ENCODE results near the gene PRKCZ. TPM values are rescaled to one million over a fixed set of nuclear protein-coding genes. Genes with fewer than 3 reads are reported as not detected.

The PRKCZ gene
- total RNA-seq, 1 experiment from 2014 or later: 36.0 TPM

DNA sequence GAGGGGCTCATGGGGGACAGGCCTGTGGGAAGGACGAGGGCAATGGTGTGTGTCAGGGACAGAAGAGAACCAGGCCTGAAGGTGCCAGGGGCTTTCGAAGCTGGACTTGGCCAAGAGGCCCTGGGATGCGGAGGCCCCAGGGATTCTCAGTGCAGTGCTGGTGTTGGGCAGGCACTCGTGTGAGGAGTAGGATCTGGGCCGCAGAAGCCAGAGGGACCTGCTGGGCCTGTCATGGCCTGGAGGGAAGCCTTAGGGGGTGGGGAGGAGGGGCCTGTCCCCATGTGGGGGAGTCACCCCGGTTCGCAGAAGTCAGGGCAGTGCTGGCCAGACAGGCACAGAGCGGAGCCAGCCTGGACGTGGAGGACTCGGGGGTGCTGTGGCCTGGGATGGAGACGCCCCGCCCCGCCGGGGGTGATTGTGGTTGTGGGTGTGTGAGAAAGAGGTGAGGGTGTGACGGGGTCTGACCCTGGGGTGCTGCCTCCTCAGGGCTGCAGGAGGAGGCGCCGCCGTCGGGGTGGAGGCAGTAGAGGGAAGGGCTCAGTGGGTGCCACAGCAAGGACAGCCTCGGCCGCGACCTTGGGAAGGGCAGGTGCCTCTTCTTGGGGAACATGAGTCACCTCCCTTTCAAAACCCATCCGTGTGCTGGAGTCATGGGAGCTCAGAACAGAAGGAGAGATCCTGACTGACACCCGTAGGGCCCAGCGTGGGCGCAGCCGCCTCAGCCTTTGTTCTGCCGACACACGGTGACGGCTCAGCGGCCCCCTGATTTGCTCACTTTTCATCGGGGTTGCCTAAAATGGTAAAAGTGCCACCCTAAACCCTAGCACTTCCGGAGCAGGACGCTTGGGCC is 110.5 kb downstream of the PRKCZ start:
- CTCF ChIA-PET: no interaction called here
- no peak overlapping the region for H2AFZ ChIP-seq
- H3K4me1 ChIP-seq (replicated peaks; ENCODE audit: insufficient read depth): no peaks in the 10 kb centered on the region
- no peak overlapping the region for H3K27ac ChIP-seq
- no peaks in the 10 kb centered on the region for H4K20me1 ChIP-seq (ENCODE audit: insufficient read depth)
- H3K9me3 ChIP-seq (ENCODE audit: insufficient read depth, low read depth): no peaks in the 10 kb centered on the region
- DNase-seq: no peak
- no peaks in the 10 kb centered on the region for H3K79me2 ChIP-seq (ENCODE audit: low read depth)
- H3K27me3 ChIP-seq (ENCODE audit: insufficient read depth, low read depth): no peaks in the 10 kb centered on the region
- intact Hi-C loops (cut with micrococcal nuclease; ENCODE audit: unreplicated experiment): no loop called here
- no TSS peak for BruUV-seq (replicated peaks)
- no peaks in the 10 kb centered on the region for H3F3A ChIP-seq (ENCODE audit: insufficient read depth, low read depth)
- H3K36me3 ChIP-seq (ENCODE audit: low read depth): no peaks in the 10 kb centered on the region
- POLR2A ChIA-PET (ENCODE audit: unreplicated experiment): no interaction called here
- no peaks in the 10 kb centered on the region for H3K9me2 ChIP-seq (ENCODE audit: insufficient read depth)
- no peak overlapping the region for H3K4me2 ChIP-seq
- TF ChIP-seq, protein P1, sequence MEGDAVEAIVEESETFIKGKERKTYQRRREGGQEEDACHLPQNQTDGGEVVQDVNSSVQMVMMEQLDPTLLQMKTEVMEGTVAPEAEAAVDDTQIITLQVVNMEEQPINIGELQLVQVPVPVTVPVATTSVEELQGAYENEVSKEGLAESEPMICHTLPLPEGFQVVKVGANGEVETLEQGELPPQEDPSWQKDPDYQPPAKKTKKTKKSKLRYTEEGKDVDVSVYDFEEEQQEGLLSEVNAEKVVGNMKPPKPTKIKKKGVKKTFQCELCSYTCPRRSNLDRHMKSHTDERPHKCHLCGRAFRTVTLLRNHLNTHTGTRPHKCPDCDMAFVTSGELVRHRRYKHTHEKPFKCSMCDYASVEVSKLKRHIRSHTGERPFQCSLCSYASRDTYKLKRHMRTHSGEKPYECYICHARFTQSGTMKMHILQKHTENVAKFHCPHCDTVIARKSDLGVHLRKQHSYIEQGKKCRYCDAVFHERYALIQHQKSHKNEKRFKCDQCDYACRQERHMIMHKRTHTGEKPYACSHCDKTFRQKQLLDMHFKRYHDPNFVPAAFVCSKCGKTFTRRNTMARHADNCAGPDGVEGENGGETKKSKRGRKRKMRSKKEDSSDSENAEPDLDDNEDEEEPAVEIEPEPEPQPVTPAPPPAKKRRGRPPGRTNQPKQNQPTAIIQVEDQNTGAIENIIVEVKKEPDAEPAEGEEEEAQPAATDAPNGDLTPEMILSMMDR (conservative IDR thresholded peaks at IDR 0.05): no peak
- no peak for TF ChIP-seq EZH2 (IDR thresholded peaks at IDR 0.05; ENCODE audit: low read depth)
- H3K4me3 ChIP-seq: no peak overlapping the region

DNA sequence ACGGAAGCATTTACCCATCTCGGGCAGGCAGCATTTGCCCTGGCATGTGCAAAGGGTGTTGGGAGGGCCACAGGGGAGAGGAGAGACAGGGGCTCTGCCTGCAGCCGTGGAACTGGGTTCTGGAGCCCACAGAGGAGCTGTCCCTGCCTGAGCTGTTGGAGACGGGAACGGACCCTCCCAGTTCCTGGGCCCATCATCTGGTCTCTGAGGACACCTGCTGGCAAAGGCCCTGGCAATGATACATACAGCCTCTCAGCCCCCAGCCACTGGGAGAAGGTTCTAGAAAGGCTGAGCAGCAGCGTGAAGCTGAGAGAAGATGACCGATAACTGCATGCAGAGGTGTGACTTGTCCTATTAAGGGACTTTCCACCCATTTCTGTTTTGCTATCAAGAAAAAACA is 113.0 kb downstream of the PRKCZ start:
- no peak overlapping the region for H2AFZ ChIP-seq
- H3K9me3 ChIP-seq (ENCODE audit: insufficient read depth, low read depth): no peaks in the 10 kb centered on the region
- ChIA-PET POLR2A (ENCODE audit: unreplicated experiment) (no interaction called here), CTCF (no interaction called here)
- no peaks in the 10 kb centered on the region for H3K36me3 ChIP-seq (ENCODE audit: low read depth)
- no peaks in the 10 kb centered on the region for H3F3A ChIP-seq (ENCODE audit: insufficient read depth, low read depth)
- H3K4me1 ChIP-seq (replicated peaks; ENCODE audit: insufficient read depth): no peaks in the 10 kb centered on the region
- H3K27me3 ChIP-seq (ENCODE audit: insufficient read depth, low read depth): no peaks in the 10 kb centered on the region
- no peak overlapping the region for H3K4me2 ChIP-seq
- no peak for TF ChIP-seq EZH2 (IDR thresholded peaks at IDR 0.05; ENCODE audit: low read depth)
- TF ChIP-seq, protein P1 (conservative IDR thresholded peaks at IDR 0.05): no peak
- H3K4me3 ChIP-seq: no peak overlapping the region
- H3K9me2 ChIP-seq (ENCODE audit: insufficient read depth): no peaks in the 10 kb centered on the region
- H4K20me1 ChIP-seq (ENCODE audit: insufficient read depth): no peaks in the 10 kb centered on the region
- no peaks in the 10 kb centered on the region for H3K79me2 ChIP-seq (ENCODE audit: low read depth)
- H3K27ac ChIP-seq: no peak overlapping the region
- intact Hi-C loops (cut with micrococcal nuclease; ENCODE audit: unreplicated experiment): no loop called here
- DNase-seq: no peak
- BruUV-seq (replicated peaks): no TSS peak

DNA sequence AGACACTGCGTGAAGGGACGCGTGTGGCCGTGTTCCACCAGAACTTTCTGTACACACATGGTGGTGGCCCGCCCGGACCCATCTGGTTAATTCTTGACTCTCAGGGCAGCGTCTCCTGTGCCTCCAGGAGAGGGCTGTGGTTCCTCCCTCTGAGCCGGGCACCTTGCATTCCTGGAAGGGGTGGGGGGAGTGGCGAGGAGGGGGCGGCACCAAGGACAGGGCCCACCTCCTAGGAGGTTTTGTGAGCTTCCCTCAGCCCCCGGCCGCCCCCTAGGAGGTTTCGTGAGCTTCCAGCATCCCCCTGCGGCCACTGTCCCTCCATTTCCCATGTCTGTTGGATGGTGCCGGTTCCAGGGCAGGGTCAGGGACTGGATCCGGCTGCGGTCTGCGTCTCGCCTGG is 115.4 kb downstream of the PRKCZ start:
- intact Hi-C loops (cut with micrococcal nuclease; ENCODE audit: unreplicated experiment): no loop called here
- BruUV-seq (replicated peaks): no TSS peak
- H3K27me3 ChIP-seq (ENCODE audit: insufficient read depth, low read depth): no peaks in the 10 kb centered on the region
- DNase-seq: no peak
- no peak overlapping the region for H3K4me2 ChIP-seq
- no peaks in the 10 kb centered on the region for H4K20me1 ChIP-seq (ENCODE audit: insufficient read depth)
- H3K27ac ChIP-seq: no peak overlapping the region
- H3K9me2 ChIP-seq (ENCODE audit: insufficient read depth): no peaks in the 10 kb centered on the region
- no peaks in the 10 kb centered on the region for H3K79me2 ChIP-seq (ENCODE audit: low read depth)
- no peak for TF ChIP-seq EZH2 (IDR thresholded peaks at IDR 0.05; ENCODE audit: low read depth)
- no peak overlapping the region for H2AFZ ChIP-seq
- H3K4me1 ChIP-seq (replicated peaks; ENCODE audit: insufficient read depth): no peaks in the 10 kb centered on the region
- H3F3A ChIP-seq (ENCODE audit: insufficient read depth, low read depth): no peaks in the 10 kb centered on the region
- H3K36me3 ChIP-seq (ENCODE audit: low read depth): no peaks in the 10 kb centered on the region
- no peak overlapping the region for H3K4me3 ChIP-seq
- CTCF ChIA-PET: no interaction called here
- H3K9me3 ChIP-seq (ENCODE audit: insufficient read depth, low read depth): no peaks in the 10 kb centered on the region
- POLR2A ChIA-PET (ENCODE audit: unreplicated experiment): no interaction called here

DNA sequence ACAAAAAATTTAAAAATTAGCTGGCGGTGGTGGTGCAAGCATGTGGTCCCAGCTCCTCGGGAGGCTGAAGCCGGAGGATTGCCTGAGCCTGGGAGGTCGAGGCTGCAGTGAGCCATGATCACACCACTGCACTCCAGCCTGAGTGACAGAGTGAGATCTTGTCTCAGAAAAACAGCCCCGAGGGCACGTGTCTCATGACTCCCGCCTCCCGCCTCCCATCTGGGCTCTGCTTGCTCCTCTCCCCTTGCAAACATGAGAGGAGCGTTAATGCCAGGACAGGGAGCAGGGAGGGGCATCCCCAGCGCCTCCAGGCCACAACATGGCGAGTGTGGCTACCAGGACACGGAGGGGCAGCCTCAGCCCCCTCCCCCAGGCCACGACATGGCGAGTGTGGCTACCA is 116.0 kb downstream of the PRKCZ start:
- DNase-seq: no peak
- no peaks in the 10 kb centered on the region for H3K9me2 ChIP-seq (ENCODE audit: insufficient read depth)
- no peaks in the 10 kb centered on the region for H3F3A ChIP-seq (ENCODE audit: insufficient read depth, low read depth)
- no peak overlapping the region for H3K4me3 ChIP-seq
- no TSS peak for BruUV-seq (replicated peaks)
- no peaks in the 10 kb centered on the region for H4K20me1 ChIP-seq (ENCODE audit: insufficient read depth)
- H3K4me2 ChIP-seq: no peak overlapping the region
- no peak for TF ChIP-seq EZH2 (IDR thresholded peaks at IDR 0.05; ENCODE audit: low read depth)
- TF ChIP-seq, protein P1 (conservative IDR thresholded peaks at IDR 0.05): no peak
- H3K27me3 ChIP-seq (ENCODE audit: insufficient read depth, low read depth): no peaks in the 10 kb centered on the region
- ChIA-PET CTCF (no interaction called here), POLR2A (ENCODE audit: unreplicated experiment) (no interaction called here)
- H3K4me1 ChIP-seq (replicated peaks; ENCODE audit: insufficient read depth): no peaks in the 10 kb centered on the region
- no peaks in the 10 kb centered on the region for H3K36me3 ChIP-seq (ENCODE audit: low read depth)
- H3K27ac ChIP-seq: no peak overlapping the region
- H3K79me2 ChIP-seq (ENCODE audit: low read depth): no peaks in the 10 kb centered on the region
- no peak overlapping the region for H2AFZ ChIP-seq
- intact Hi-C loops (cut with micrococcal nuclease; ENCODE audit: unreplicated experiment): no loop called here
- H3K9me3 ChIP-seq (ENCODE audit: insufficient read depth, low read depth): no peaks in the 10 kb centered on the region

Measured in PC-9 (cell line).